MM.1S (cell line): Measurements from ENCODE around the gene VAV2.

Experiments used
- DNase-seq: peaks from one replicate; pipeline ENCODE4 v3.0.0-alpha.2; 2015
- H2AFZ ChIP-seq: fragments of 300-600 bp; sonication (generic); 2 replicates; pipeline ENCODE4 v1.6.0; 2016; ENCODE audit warnings: antibody characterized with exemption, low read length
- H3F3A ChIP-seq: fragments of 300-600 bp; sonication (generic); 2 replicates; pipeline ENCODE4 v1.6.1; 2016; ENCODE audit warnings: mild to moderate bottlenecking, antibody characterized with exemption, low read length, moderate library complexity, mixed read lengths; ENCODE audit not compliant: insufficient read depth
- H3K27ac ChIP-seq: fragments of 300-600 bp; sonication (generic); 2 replicates; pipeline ENCODE4 v1.5.1; 2016; ENCODE audit warnings: mild to moderate bottlenecking, low read length
- H3K27me3 ChIP-seq: fragments of 300-600 bp; sonication (generic); replicated peaks from 2 replicates; pipeline ENCODE4 v1.6.0; 2016; ENCODE audit warnings: low read length; ENCODE audit not compliant: insufficient read depth
- H3K36me3 ChIP-seq: fragments of 300-600 bp; sonication (generic); replicated peaks from 2 replicates; pipeline ENCODE4 v1.6.1; 2016; ENCODE audit warnings: mild to moderate bottlenecking, low read length, mixed read lengths; ENCODE audit not compliant: insufficient read depth
- H3K4me1 ChIP-seq: fragments of 300-600 bp; sonication (generic); 2 replicates; pipeline ENCODE4 v1.6.1; 2016; ENCODE audit warnings: low read length, mixed read lengths
- H3K4me2 ChIP-seq: fragments of 300-600 bp; sonication (generic); 2 replicates; pipeline ENCODE4 v1.6.0; 2016; ENCODE audit warnings: low read depth, low read length
- H3K4me3 ChIP-seq: fragments of 300-600 bp; sonication (generic); 2 replicates; pipeline ENCODE4 v1.5.1; 2016; ENCODE audit warnings: low read length, mixed read lengths
- H3K79me2 ChIP-seq: fragments of 300-600 bp; sonication (generic); 2 replicates; pipeline ENCODE4 v1.6.1; 2016; ENCODE audit warnings: mixed run types, low read length, mixed read lengths
- H3K9ac ChIP-seq: fragments of 300-600 bp; sonication (generic); 2 replicates; pipeline ENCODE4 v1.6.1; 2016; ENCODE audit warnings: low read length, mixed read lengths
- H3K9me2 ChIP-seq: fragments of 300-600 bp; sonication (generic); replicated peaks from 2 replicates; pipeline ENCODE4 v1.6.1; 2016; ENCODE audit warnings: mild to moderate bottlenecking, low read length, mixed read lengths; ENCODE audit not compliant: insufficient read depth
- H3K9me3 ChIP-seq: fragments of 300-600 bp; sonication (generic); replicated peaks from 2 replicates; pipeline ENCODE4 v1.6.1; 2016; ENCODE audit warnings: mild to moderate bottlenecking, low read length, mixed read lengths; ENCODE audit not compliant: insufficient read depth
- H4K20me1 ChIP-seq: fragments of 300-600 bp; sonication (generic); 2 replicates; pipeline ENCODE4 v1.6.1; 2016; ENCODE audit warnings: mild to moderate bottlenecking, low read length, moderate library complexity, mixed read lengths; ENCODE audit not compliant: insufficient read depth
- EZH2 ChIP-seq: fragments of 300-600 bp; sonication (generic); optimal IDR thresholded peaks from 2 replicates; pipeline ENCODE3; 2017; ENCODE audit warnings: low read depth, mild to moderate bottlenecking, antibody characterized with exemption, low read length, mixed read lengths
- EZH2phosphoT487 ChIP-seq: fragments of 300-600 bp; sonication (generic); IDR thresholded peaks from 2 replicates; pipeline ENCODE4 v1.6.1; 2018; ENCODE audit warnings: antibody characterized with exemption, low read length
- TF ChIP-seq, protein P1 (sequence below): fragments of 300-600 bp; sonication (generic); IDR thresholded peaks from 2 replicates; pipeline ENCODE4 v1.5.1; 2016; ENCODE audit warnings: antibody characterized with exemption, low read length, mixed read lengths

The VAV2 gene

DNA sequence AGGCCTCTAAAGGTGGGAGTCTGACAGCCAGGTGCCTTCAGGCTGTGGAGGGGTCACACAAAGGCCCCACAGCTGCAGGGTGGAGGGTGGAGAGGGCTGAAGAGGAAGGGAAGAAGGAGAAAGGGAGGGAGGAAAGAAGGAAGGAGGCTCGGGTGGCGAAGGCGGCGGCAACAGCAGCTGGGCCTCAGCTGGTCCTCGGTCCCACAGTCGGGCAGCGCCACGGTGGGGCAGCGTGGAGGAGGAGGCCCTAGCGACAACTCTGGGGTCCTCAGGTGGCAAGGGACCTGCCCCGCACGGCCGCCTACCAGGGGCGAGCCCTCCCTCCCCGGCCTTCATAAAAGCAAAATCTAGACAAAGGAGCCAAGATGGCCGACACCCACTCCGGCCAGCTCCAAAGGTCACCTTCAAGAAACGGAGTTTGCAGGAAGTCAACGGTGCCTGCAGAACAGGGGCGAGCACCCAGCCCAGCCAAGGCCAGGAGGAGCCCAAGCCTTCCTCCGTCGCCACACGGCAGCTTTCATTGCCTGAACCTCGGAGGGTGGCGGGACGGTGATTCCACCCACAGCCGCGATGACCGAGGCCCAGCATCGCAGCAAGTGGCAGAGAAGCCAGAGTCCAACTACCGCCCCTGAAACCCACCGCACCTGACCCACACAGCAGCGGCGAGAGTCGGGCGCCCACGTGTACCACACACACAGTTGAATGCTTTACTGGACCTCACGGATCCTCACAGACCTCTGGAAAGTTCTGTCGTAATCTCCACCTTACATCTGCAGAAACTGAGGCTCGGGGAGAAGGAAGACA is 98.7 kb downstream of the VAV2 start:
- Histone ChIP-seq H3K79me2 (no peaks in the 10 kb centered on the region), H4K20me1 (no peaks in the 10 kb centered on the region)

DNA sequence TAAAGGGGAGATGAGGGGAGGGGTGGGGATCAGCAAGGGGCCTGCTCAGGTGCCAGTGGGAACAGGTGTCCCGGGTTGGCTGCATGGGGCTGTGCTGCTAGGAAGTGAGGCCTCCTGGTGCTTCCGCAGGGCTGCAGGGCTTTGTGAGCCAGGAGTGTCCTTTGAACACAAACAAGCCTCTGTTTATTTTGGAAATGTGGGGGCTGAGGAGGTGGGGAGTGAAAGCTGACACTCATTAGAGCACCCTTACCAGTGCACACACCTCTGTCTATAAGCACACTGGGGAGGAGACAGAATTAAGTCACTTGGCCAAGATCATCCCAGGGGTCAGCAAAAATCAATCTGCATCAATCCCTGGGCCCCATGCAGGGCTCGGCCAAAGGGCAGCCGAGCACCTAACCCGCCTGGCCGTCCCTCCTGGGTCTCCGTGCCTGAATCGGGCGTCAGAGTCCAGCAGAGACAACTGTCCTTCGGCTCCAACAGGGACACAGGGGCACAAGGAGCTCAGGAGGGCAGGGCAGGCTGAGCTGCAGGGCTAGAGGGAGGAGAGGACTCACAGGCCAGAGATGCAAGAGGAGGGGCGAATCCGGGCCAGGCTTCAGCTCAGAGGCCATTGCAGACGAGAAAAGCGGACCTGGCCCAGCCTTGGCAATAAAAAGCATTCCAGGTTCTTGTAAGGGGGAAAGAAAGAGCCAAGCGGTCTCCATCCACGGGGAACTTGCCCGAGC is 99.8 kb downstream of the VAV2 start:
- Histone ChIP-seq H3K9ac (no peak overlapping the region), H3F3A (no peaks in the 10 kb centered on the region), H3K27me3 (peaks cover 43% of the 10 kb centered on the region), H2AFZ (no peak overlapping the region), H3K9me3 (no peaks in the 10 kb centered on the region), H3K27ac (no peak overlapping the region), H3K9me2 (no peaks in the 10 kb centered on the region), H3K4me2 (no peak overlapping the region), H3K79me2 (no peaks in the 10 kb centered on the region), H3K36me3 (no peaks in the 10 kb centered on the region), H4K20me1 (no peaks in the 10 kb centered on the region), H3K4me3 (no peak overlapping the region), H3K4me1 (no peaks in the 10 kb centered on the region)
- TF ChIP-seq EZH2 (no peak), EZH2phosphoT487 (no peak)
- TF ChIP-seq, protein P1, sequence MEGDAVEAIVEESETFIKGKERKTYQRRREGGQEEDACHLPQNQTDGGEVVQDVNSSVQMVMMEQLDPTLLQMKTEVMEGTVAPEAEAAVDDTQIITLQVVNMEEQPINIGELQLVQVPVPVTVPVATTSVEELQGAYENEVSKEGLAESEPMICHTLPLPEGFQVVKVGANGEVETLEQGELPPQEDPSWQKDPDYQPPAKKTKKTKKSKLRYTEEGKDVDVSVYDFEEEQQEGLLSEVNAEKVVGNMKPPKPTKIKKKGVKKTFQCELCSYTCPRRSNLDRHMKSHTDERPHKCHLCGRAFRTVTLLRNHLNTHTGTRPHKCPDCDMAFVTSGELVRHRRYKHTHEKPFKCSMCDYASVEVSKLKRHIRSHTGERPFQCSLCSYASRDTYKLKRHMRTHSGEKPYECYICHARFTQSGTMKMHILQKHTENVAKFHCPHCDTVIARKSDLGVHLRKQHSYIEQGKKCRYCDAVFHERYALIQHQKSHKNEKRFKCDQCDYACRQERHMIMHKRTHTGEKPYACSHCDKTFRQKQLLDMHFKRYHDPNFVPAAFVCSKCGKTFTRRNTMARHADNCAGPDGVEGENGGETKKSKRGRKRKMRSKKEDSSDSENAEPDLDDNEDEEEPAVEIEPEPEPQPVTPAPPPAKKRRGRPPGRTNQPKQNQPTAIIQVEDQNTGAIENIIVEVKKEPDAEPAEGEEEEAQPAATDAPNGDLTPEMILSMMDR, result no peak
- DNase-seq, result no peak

More for the DNA sequence above, 98.7 kb downstream of the VAV2 start:
- Histone ChIP-seq H3K4me2 (no peak overlapping the region), H3K9me3 (no peaks in the 10 kb centered on the region), H3F3A (no peaks in the 10 kb centered on the region), H3K9ac (no peak overlapping the region), H3K36me3 (no peaks in the 10 kb centered on the region), H3K27ac (no peak overlapping the region), H3K4me3 (no peak overlapping the region), H2AFZ (no peak overlapping the region), H3K4me1 (no peaks in the 10 kb centered on the region), H3K27me3 (peaks cover 45% of the 10 kb centered on the region), H3K9me2 (no peaks in the 10 kb centered on the region)
- no peak for DNase-seq
- TF ChIP-seq EZH2phosphoT487, result no peak
- TF ChIP-seq, protein P1, result no peak
- no peak for TF ChIP-seq EZH2

DNA sequence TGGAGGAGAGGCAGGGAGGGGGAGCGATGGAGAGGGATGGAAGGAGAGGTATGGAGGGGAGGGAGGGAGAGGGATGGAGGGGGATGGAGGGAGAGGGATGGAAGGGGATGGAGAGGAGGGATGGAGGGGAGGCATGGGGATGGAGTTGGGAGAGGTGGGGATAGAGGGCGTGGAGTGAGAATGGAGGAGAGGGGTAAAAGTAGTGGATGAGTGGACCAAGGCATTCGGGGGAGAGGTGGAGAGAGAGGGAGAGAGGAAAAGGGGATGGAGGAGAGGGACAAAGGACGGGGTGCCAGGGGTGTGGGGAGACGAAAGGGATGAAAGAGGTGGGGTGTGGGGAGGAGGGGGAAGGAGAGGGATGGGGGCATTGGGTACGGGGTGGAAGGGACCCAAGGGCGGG is 100.4 kb downstream of the VAV2 start:
- DNase-seq, result no peak
- H3K27me3 ChIP-seq, result peaks cover 38% of the 10 kb centered on the region
- H3K9me3 ChIP-seq, result no peaks in the 10 kb centered on the region
- no peaks in the 10 kb centered on the region for H3K4me1 ChIP-seq
- TF ChIP-seq EZH2, result no peak
- TF ChIP-seq, protein P1, result no peak
- H3K36me3 ChIP-seq, result no peaks in the 10 kb centered on the region
- H3K9ac ChIP-seq, result no peak overlapping the region
- H3K9me2 ChIP-seq, result no peaks in the 10 kb centered on the region
- H2AFZ ChIP-seq, result no peak overlapping the region
- no peaks in the 10 kb centered on the region for H3K79me2 ChIP-seq
- no peaks in the 10 kb centered on the region for H3F3A ChIP-seq
- no peak overlapping the region for H3K4me2 ChIP-seq
- no peak overlapping the region for H3K4me3 ChIP-seq
- no peak overlapping the region for H3K27ac ChIP-seq
- no peaks in the 10 kb centered on the region for H4K20me1 ChIP-seq
